NCI-H187 treated with DMSO at 0.1 percent for 48 hours (cell line): ENCODE measurements around the gene HIGD1B.
"Not testable (repeated sequence)": the region's sequence is repeated elsewhere in the genome, so short reads cannot be mapped to it uniquely, and the experiment has no call there.

ENCODE experiments used
- DNase-seq: peaks from one replicate; lab custom pipeline; 2025; lab: John Stamatoyannopoulos, UW

Gene HIGD1B

DNA sequence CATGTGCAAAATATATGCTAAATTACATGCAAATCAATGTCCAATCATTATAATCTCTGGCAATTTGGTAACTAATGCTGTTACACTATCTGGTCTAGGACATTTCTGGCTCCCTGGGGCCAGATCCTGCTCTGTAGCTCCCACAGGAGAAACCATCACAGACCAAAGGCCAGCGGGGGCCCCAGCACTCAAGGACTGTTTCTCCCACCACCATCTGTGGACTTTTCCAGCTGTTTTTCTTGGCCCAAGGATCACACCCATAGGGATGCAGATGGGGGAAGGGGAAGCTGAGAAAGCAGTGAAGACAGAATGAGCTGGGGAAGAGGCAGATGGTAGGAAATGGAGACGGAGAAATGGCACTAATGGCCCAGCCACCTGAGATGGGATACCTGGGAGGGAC is at the start of gene HIGD1B:
TSS of gene HIGD1B (plus strand) at position 298 of the 400 bp plus-strand sequence. CDS start 270 bp downstream, outside the sequence.
- no peak for DNase-seq

DNA sequence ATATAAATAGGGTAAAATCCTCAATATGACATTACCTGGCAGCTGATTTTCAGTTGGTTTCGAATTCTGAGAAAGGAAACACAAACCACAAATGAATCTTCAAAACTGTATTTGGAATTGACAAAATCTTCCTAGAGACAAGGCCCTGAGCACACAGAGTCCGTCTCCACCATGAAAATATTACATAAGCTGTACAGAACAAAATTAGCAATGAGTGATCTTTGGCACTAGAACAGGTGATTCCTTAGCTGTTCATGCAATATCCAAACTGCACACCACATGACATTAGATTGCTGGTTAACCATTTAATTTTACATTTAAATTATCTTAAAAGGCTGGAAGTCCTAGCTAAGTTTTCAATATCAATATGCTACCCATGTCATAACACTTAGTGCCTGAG is 49.3 kb upstream of the HIGD1B start:
- no peak for DNase-seq

DNA sequence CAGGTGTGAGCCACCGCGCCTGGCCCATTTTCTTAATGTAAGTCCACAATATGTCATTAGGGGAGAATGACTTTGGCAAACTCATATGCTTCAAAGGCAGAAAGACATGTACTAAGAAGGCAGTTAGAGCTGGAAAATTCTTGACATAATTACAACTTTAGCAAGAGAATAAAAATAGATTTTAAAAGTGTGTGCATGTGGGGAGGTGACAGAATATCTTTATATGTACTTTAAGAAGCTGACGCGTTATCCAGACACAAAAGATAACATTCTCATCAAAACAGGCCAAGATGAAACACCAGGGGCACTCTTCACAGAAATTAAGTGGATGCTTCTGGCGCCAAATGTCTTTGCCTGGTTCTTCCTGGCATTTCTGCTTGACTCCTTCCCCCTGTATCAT is 45.8 kb upstream of the HIGD1B start:
- DNase-seq, result no peak

DNA sequence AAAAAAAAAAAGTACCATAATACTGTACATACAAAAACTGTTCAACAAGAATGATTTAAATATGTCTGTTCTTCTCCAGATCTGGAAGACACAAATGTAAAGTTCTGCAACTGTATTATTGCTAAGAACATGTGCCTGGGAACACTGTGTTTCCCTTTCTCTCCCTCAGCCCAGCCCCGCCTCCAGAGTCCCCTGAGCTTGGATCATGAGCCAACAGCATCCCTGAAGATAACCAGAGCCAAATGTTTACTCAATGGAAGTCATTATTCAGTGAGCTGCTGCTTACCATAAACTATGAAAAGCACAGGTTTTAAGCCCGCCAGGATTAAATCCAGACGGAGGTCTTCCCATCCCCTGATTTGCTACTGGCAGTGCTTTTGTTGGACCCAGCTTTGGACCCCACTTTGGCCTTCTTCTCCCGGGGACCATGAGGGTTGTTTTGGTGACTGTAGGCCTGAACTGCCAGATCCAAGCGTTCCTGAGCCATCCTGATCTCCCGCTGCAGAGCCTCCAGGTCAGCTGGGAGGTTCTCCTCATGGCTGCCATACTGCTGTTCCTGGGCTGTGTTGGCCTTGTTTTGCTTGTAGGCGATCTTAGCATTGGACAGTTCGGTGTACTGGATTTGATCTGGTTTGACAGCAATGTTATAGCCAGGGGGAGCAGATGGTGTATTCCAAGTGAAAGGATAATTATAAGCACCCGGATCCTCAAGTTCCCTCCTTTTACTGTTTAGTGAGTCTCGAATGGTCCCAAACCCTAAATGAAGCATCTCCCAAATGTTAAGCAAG is 43.2 kb upstream of the HIGD1B start:
- no peak for DNase-seq

DNA sequence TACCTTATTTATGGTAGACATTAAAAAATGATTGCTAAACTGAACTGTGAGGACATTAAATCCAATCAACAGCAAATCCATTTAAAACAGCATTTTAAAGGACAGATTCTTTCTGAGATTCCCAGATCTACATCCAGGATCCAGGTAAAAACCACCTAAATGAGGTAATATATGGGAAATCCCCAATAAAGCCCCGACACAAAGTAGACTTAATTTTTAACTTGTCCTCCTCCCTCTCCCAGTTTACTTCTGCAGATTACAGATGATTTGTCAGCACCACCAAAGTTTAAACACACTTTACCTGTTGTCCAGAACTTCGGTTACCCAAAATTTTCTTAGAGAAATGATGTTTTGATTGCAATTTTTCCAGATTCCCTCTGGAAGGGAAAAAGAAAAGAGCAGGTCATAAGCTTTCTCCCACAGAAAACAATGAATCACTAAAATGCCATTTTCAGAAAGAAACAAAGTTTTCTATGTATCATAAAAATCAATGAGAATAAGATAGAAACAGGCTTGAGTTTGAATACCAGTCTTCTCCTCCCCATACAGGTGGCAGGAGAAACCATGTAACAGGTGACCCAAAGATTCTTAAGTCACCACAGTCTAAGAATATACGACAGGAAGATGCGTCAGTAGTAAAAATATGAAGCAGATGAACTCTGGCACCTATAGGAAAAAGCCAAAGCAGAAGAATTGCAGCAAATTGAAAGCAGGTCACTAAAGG is 40.4 kb upstream of the HIGD1B start:
- no peak for DNase-seq

DNA sequence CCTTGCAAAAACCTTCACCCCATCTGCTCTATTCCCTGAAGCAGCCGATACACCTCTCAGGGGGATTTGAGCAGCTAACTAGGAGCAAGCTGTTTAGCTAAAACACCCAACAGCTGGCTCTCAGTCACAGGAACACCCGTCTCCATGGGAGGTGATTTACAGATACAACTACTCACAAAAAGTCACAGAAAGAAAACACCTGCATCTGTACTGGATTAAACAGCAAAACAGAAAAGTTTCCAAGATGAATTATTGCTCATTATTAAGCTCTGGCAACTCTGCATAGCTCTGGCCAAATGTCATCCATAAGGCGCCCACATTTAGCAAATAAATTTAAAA is 39.9 kb upstream of the HIGD1B start:
- DNase-seq, result no peak

DNA sequence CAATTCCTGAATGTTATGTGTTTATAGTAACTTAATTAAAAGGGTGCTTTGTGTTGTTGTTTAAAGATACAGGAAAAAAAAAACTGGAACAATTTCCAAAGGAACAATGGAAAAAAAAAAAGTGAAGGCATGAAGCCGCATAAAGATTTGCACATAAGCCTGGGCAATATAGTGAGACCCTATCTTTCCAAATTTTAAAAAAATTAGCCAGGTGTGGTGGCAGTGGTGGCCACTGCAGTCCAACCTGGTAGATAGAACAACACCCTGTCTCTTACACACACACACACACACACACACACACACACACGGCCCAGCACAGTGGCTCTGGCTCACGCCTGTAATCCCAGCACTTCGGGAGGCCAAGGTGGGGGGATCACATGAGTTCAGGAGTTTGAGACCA is 39.5 kb upstream of the HIGD1B start:
- no peak for DNase-seq

DNA sequence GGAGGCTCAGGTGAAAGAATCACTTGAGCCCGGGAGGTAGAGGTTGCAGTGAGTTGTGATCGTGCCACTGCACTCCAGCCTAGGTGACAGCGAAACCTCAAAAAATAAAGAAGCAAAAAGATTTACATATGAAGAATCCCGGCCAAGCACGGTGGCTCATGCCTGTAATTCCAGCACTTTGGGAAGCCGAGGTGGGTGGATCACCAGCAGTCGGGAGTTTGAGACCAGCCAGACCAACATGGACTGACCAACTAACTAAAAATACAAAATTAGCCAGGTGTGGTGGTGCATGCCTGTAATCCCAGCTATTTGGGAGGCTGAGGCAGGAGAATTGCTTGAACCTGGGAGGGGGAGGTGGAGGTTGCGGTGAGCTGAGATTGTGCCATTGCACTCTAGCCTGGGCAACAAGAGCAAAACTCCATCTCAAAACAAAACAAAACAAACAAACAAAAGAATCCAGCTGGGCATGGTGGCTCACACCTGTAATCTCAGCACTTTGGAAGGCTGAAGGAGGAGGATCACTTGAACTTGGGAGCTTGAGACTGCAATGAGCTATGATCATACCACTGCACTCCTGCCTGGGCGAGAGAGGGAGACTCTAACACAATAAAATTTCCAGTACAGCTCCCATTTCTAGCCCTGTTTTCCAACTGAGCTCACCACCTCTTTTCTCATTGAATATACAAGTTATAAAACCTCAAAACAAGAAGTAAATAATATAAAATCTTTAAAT is 38.9 kb upstream of the HIGD1B start:
- not testable (repeated sequence) for DNase-seq

DNA sequence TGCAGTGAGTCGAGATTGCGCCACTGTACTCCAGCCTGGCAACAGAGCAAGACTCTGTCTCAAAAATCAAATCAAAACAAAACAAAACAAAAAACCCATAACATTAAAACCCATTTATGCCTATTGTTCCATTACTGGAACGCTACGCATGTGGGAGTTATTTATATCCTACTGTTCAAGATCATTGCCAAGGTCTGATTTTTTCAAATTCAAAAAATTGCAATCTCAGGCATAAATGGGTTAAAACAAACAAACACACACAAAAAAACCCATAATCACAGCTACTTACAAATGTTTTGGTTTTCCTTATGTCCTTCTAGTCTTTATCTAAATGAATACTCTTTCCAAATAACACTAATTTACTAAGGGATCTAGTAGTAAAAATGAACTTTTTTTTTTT is 35.4 kb upstream of the HIGD1B start:
- no peak for DNase-seq

DNA sequence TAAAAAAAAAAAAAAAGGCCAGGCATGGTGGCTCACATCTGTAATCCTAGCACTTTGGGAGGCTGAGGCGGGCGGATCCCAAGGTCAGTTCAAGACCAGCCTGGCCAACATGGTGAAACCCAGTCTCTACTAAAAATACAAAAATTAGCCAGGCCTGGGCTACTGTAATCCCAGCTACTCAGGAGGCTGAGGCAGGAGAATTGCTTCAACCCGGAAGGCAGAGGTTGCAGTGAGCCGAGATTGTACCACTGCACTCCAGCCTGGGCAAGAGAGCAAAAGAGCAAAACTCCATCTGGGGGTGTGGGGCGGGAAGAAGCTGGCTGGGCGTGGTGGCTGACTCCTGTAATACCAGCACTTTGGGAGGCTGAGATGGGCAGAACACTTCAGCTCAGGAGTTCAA is 29.2 kb upstream of the HIGD1B start:
- not testable (repeated sequence) for DNase-seq

DNA sequence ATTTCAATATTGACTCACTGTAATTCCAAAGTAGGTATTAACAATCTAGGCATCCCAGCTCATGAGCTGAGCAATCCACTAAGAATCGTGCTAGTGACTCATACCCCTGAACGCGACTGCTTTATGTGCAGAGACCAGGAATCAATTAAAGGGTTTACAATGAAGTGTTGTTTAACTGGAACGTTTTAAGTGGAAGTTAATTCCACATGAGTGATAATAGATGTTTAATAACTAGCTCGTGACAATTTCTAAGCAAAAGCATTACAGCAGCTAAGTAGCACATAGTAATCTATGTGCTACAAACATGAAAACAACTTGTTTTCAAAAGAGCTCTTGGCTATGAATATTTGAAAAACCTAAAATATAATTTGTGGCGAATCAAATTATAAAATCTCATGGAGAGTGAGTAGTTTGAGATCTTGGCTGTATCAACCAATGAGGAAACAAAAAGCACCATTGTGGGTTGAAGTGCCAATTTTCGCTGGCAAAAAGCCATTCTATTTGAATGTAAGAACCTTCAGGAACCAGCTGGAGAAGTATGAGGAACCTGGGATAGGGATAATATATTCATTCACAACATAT is 27.0 kb upstream of the HIGD1B start:
- peak; percentile 62 for DNase-seq

DNA sequence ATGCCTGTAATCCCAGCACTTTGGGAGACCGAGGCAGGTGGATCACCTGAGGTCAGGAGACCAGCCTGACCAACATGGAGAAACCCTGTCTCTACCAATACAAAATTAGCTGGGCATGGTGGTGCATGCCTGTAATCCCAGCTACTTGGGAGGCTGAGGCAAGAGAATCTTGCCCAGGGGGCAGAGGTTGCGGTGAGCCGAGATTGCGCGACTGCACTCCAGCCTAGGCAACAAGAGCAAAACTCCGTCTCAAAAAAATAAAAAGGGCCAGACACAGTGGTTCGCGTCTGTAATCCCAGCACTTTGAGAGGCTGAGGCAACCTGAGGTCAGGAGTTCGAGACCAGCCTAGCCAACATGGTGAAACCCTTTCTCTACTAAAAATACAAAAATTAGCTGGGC is 22.4 kb upstream of the HIGD1B start:
- not testable (repeated sequence) for DNase-seq

DNA sequence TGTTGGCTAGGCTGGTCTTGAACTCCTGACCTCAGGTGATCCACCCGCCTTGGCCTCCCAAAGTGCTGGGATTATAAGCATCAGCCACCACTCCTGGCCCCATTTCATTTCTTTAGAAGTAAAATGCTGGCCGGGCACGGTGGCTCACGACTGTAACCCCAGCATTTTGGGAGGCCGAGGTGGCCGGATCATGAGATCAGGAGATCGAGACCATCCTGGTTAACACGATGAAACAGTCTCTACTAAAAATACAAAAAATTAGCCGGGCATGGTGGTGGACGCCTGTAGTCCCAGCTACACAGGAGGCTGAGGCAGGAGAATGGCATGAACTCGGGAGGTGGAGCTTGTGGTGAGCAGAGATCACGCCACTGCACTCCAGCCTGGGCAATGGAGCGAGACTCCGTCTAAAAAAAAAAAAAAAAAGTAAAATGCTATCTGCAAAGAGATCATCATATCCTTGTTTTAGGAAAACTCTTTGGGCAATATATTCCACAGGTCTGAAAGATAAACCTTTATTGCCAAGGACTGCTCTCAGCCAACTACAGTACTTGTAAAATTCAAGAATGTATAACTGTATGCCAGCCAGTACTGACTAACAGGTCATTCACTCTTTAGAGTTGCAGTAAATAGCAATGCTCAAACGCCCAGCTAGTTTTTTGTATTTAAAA is 21.4 kb upstream of the HIGD1B start:
- no peak for DNase-seq

DNA sequence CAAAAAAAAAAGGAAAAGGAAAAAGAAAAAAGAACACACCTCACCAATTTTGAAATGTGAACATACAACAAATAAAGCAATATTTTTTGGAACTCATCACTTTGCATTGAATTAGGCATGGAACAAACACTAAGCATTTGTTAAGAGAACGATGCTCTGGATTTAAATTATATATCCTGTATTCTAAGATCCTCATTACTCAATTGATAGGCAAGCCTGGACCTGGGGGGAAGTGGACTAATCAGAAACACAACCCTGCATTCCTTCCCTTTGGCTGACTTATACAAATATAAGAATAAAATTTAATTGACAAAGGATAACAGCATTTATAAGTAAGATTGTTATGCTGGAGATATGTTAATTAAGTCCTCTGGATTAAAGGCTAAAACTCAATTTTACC is 19.8 kb upstream of the HIGD1B start:
- no peak for DNase-seq

DNA sequence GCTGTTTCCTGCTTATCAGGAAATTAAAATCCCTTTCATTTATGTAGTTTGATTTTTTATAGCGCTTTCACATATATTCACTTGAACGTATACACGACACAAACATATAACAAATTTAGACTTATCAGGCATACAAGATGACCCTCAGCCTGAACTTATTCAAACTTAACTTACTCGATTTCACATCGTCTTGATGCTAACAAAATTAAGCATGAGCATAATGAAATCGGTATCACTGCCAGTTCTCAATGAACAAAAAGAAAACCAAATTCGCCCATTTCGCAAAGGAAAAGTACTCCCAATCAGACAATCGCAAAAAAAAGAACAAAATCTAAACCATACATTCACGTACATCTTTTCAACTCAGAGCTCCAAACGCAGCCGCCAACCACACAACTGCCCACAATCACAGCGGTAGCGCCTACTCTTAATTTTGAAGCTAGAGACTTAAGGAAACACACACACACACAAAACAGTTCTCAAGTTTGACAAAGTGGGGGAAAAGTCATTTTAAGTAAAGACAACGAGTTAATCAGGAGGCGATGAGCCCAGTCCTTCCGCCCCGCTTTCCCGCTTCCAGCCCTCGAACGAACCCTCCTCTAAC is 18.7 kb upstream of the HIGD1B start:
- DNase-seq, result no peak

DNA sequence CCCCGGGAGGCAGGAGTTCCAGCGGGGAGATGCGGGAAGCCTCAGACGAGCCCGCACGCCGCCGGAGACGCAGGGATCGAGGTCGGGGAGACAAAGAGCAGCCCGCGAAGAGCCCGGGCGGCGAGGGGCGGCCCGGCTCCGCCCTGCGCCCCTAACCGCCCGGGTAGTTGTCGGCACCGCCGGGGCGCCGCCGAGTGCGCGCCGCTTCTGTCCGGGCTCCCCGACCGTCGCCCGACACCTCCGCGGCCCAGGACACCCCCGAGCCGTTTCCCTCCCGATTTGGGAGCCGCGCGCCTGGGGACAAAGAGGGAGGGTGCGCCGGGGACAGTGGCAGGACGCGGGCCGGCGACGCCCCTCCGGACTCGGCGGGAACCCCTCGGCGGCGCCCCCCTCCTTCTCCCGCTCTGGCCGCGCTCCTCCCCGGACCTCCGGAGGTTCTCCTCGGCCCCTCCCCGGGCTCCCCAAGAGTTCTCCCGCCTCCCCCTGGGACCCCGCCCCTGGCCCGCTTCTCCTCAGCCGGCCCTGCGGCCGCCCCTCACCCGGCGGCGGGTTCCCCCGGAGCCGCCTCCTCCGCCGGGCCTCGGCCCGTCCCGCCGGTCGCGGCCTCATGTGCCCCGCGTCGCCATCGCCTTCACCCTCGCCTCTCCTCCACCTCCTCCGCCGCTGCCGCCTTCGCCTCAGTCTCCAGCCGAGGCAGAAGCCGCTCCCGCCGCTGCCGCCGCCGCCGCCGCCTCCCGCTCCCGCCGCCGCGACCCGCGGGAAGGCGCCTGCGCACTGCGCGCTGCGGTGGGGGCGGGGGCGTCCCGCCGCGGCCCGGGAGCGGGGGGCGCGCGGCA is 17.9 kb upstream of the HIGD1B start, which contains the start of gene GJC1:
TSS of gene GJC1 (minus strand) at position 765 of the 836 bp plus-strand sequence. CDS start 24,470 bp downstream, outside the sequence.
- no peak for DNase-seq

DNA sequence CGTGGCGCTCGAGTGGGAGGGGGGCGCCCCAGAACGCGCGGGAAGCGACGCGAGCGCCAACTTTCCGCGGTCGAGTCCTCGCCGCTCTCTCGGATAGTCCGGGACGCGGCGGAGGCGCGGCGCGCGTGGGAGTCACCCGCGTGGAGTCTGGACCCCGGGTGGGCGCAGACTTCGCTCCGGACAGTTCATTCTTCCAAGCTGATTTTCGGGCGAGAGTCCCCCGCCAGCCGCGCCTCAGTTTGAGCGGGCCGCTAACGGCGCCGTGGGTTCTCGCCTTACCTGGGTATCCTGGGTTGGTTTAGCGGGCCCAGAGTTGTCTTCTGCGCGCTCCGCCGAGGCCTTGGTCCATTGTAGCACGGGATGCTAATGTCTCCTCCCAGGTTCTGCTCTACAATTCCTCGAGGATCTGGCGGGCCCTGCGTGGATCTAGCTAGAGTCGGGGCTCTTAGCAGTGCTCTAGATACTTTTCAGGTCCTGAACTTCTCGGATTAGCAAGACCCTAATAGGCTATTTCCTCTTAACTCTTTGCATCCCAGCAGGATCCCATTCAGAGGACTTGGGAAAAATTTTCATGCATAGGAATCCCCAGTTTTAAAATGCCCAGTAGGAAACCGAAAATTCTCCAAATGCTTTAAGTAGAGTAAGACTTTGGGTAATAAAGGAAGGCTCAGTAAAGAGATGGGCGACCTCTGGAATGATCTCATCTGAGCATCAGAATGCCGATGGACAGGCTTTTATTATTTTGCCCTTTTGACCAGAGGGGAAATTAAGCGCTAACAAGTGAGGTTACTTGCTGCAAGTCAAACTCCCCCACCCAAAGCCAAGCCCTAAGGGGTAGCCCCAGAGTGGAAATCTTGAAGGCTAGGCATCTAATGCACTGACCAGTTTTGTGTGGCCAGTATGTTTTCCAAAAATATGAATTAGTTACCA is 17.1 kb upstream of the HIGD1B start:
- DNase-seq, result no peak

DNA sequence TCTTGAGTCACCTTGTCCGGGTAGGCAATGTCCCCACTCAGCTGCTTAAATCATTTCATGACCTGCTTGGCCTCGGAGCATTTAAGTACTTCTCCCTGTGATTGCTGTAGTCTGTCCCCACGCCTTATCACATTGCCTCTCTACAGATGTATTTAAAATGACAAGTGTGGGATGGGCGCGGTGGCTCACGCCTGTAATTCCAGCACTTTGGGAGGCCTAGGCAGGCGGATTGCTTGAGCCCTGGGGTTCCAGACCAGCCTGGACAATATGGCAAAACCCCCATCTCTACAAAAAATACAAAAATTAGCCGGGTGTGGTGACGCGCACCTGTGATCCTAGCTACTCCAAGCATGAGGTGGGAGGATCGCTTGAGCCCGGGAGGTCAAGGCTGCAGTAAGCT is 16.3 kb upstream of the HIGD1B start:
- no peak for DNase-seq

DNA sequence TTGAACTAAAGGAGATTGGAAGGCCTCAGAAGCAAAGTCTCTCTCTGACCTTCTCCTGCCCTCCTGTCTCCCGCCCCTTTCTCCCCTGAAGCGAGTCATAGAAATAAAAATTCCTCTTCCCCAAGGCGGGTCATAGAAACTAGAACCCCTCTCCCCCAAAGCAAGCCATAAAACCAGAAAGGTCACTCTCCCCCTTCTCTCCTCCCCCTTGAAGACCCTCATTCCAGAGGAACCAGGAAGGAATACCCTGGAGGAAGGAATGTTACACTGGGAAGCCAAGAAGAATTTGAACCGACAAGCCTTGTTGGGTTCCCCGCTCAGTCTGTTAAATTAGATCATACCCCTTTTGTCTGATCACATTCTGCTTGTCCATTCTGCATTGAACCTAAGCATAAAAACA is 14.9 kb upstream of the HIGD1B start:
- no peak for DNase-seq
